PFSK-1 (cell line): ENCODE results near the gene PPP2R5B.

Experiments
- POLR2AphosphoS5 ChIP-seq: IDR thresholded peaks from 2 replicates; pipeline ENCODE4 v1.6.1; 2012; ENCODE audit warnings: low read depth, mild to moderate bottlenecking, control low read depth, low read length, moderate library complexity
- SIN3A ChIP-seq: IDR thresholded peaks from 2 replicates; pipeline ENCODE4 v1.6.1; 2012; ENCODE audit warnings: mild to moderate bottlenecking, low read length, moderate library complexity, borderline replicate concordance; ENCODE audit not compliant: insufficient read depth
- TAF1 ChIP-seq: IDR thresholded peaks from 2 replicates; pipeline ENCODE4 v1.6.1; 2012; ENCODE audit warnings: low read length, control low read depth, borderline replicate concordance; ENCODE audit not compliant: insufficient read depth

- TF ChIP-seq TAF1 (no peak), POLR2AphosphoS5 (no peak), SIN3A (no peak)
These were observed 6.8 kb downstream of the PPP2R5B start for GRCh38 chr11:64931290-64931689.
